ENCODE results near the gene ABCC11.

Gene ABCC11

GRCh38 chr16:48217708-48218107 is 29.6 kb downstream of the ABCC11 start:
- H4K91ac ChIP-seq (ENCODE audit: low read depth, low read length, poor library complexity) = no peak overlapping the region
- H2BK5ac ChIP-seq (ENCODE audit: low read length) = no peak overlapping the region
- WGBS, 2 donors (ENCODE audit: extremely low coverage in 2 of 2, insufficient read length in 2 of 2, insufficient replicate concordance in 1 of 2) = no CpG with 5 or more reads among the region's 2 CpGs

GRCh38 chr16:48215738-48216137 is 31.6 kb downstream of the ABCC11 start:
- Histone ChIP-seq H3K4me3 (ENCODE audit: low read length in 2 of 2) (no peak overlapping the region), H3K14ac (ENCODE audit: low read length) (no peak overlapping the region), H2AFZ (ENCODE audit: low read length) (no peak overlapping the region), H2BK120ac (ENCODE audit: low read depth, low read length) (no peak overlapping the region), H3K9me3 (replicated peaks in 1 of 2; ENCODE audit: control insufficient read depth in 2 of 2, insufficient read depth in 1 of 2, low read depth in 1 of 2, low read length in 2 of 2) (no peaks in the 10 kb centered on the region), H3K18ac (ENCODE audit: low read length) (no peak overlapping the region), H3K4ac (ENCODE audit: low read length) (no peak overlapping the region), H3K27me3 (ENCODE audit: control insufficient read depth in 3 of 3, insufficient read depth in 3 of 3, low read depth in 1 of 3, low read length in 3 of 3) (peaks cover 0 to 9% (median 0%) of the 10 kb centered on the region in 3 experiments), H2AK5ac (ENCODE audit: low read depth, low read length) (no peak overlapping the region), H4K8ac (ENCODE audit: low read depth, low read length) (no peak overlapping the region), H3K4me1 (ENCODE audit: control insufficient read depth in 2 of 2, insufficient read depth in 1 of 2, low read depth in 1 of 2, low read length in 2 of 2) (no peaks in the 10 kb centered on the region), H2BK12ac (ENCODE audit: low read length) (no peak overlapping the region), H3K36me3 (replicated peaks in 1 of 2; ENCODE audit: control insufficient read depth in 2 of 2, insufficient read depth in 2 of 2, low read length in 2 of 2) (no peaks in the 10 kb centered on the region), H3K4me2 (ENCODE audit: insufficient read depth, low read length, poor library complexity, severe bottlenecking) (no peak overlapping the region), H3K27ac (replicated peaks; ENCODE audit: low read length) (no peak overlapping the region), H2BK15ac (ENCODE audit: low read length) (no peak overlapping the region), H3K79me1 (ENCODE audit: low read depth, low read length) (no peaks in the 10 kb centered on the region), H4K91ac (ENCODE audit: low read depth, low read length, poor library complexity) (no peak overlapping the region), H3K23ac (ENCODE audit: low read depth, low read length, poor library complexity) (no peak overlapping the region), H2BK5ac (ENCODE audit: low read length) (no peak overlapping the region), H3K9ac (ENCODE audit: low read depth, low read length, poor library complexity) (no peak overlapping the region)
- DNase-seq (ENCODE audit: low spot score) = no peak
- WGBS, 2 donors (ENCODE audit: extremely low coverage in 2 of 2, insufficient read length in 2 of 2, insufficient replicate concordance in 1 of 2) = no CpG with 5 or more reads among the region's 6 CpGs

More at GRCh38 chr16:48217708-48218107, 29.6 kb downstream of the ABCC11 start:
- no peak overlapping the region for H3K4me3 ChIP-seq (ENCODE audit: low read length in 2 of 2)
- H3K23ac ChIP-seq (ENCODE audit: low read depth, low read length, poor library complexity) = no peak overlapping the region
- peaks cover 0 to 7% (median 0%) of the 10 kb centered on the region in 3 experiments for H3K27me3 ChIP-seq (ENCODE audit: control insufficient read depth in 3 of 3, insufficient read depth in 3 of 3, low read depth in 1 of 3, low read length in 3 of 3)
- no peaks in the 10 kb centered on the region for H3K4me1 ChIP-seq (ENCODE audit: control insufficient read depth in 2 of 2, insufficient read depth in 1 of 2, low read depth in 1 of 2, low read length in 2 of 2)
- H3K9ac ChIP-seq (ENCODE audit: low read depth, low read length, poor library complexity) = no peak overlapping the region
- H2BK120ac ChIP-seq (ENCODE audit: low read depth, low read length) = no peak overlapping the region
- H3K79me1 ChIP-seq (ENCODE audit: low read depth, low read length) = no peaks in the 10 kb centered on the region
- H3K36me3 ChIP-seq (replicated peaks in 1 of 2; ENCODE audit: control insufficient read depth in 2 of 2, insufficient read depth in 2 of 2, low read length in 2 of 2) = no peaks in the 10 kb centered on the region
- no peak overlapping the region for H3K4ac ChIP-seq (ENCODE audit: low read length)
- H2BK15ac ChIP-seq (ENCODE audit: low read length) = no peak overlapping the region
- H3K9me3 ChIP-seq (replicated peaks in 1 of 2; ENCODE audit: control insufficient read depth in 2 of 2, insufficient read depth in 1 of 2, low read depth in 1 of 2, low read length in 2 of 2) = no peaks in the 10 kb centered on the region
- DNase-seq (ENCODE audit: low spot score) = no peak
- H3K14ac ChIP-seq (ENCODE audit: low read length) = no peak overlapping the region
- no peak overlapping the region for H2AFZ ChIP-seq (ENCODE audit: low read length)
- H2BK12ac ChIP-seq (ENCODE audit: low read length) = no peak overlapping the region
- no peak overlapping the region for H3K4me2 ChIP-seq (ENCODE audit: insufficient read depth, low read length, poor library complexity, severe bottlenecking)
- H3K18ac ChIP-seq (ENCODE audit: low read length) = no peak overlapping the region
- H4K8ac ChIP-seq (ENCODE audit: low read depth, low read length) = no peak overlapping the region
- no peak overlapping the region for H2AK5ac ChIP-seq (ENCODE audit: low read depth, low read length)
- no peak overlapping the region for H3K27ac ChIP-seq (replicated peaks; ENCODE audit: low read length)

GRCh38 chr16:48212033-48212432 is 35.3 kb downstream of the ABCC11 start:
- H3K4me3 ChIP-seq (ENCODE audit: low read length in 2 of 2) = no peak overlapping the region
- WGBS, 2 donors (ENCODE audit: extremely low coverage in 2 of 2, insufficient read length in 2 of 2, insufficient replicate concordance in 1 of 2) = no CpG with 5 or more reads among the region's 3 CpGs
- no peak overlapping the region for H2AFZ ChIP-seq (ENCODE audit: low read length)
- H4K91ac ChIP-seq (ENCODE audit: low read depth, low read length, poor library complexity) = no peak overlapping the region
- no peak overlapping the region for H2BK120ac ChIP-seq (ENCODE audit: low read depth, low read length)
- no peak overlapping the region for H3K4ac ChIP-seq (ENCODE audit: low read length)
- H3K14ac ChIP-seq (ENCODE audit: low read length) = no peak overlapping the region
- no peak for DNase-seq (ENCODE audit: low spot score)
- H3K27me3 ChIP-seq (ENCODE audit: control insufficient read depth in 3 of 3, insufficient read depth in 3 of 3, low read depth in 1 of 3, low read length in 3 of 3) = peaks cover 0 to 10% (median 0%) of the 10 kb centered on the region in 3 experiments
- no peak overlapping the region for H2BK12ac ChIP-seq (ENCODE audit: low read length)
- H3K23ac ChIP-seq (ENCODE audit: low read depth, low read length, poor library complexity) = no peak overlapping the region
- no peak overlapping the region for H2BK15ac ChIP-seq (ENCODE audit: low read length)
- no peak overlapping the region for H3K27ac ChIP-seq (replicated peaks; ENCODE audit: low read length)
- no peaks in the 10 kb centered on the region for H3K36me3 ChIP-seq (replicated peaks in 1 of 2; ENCODE audit: control insufficient read depth in 2 of 2, insufficient read depth in 2 of 2, low read length in 2 of 2)
- no peaks in the 10 kb centered on the region for H3K9me3 ChIP-seq (replicated peaks in 1 of 2; ENCODE audit: control insufficient read depth in 2 of 2, insufficient read depth in 1 of 2, low read depth in 1 of 2, low read length in 2 of 2)
- H3K4me2 ChIP-seq (ENCODE audit: insufficient read depth, low read length, poor library complexity, severe bottlenecking) = no peak overlapping the region
- H2BK5ac ChIP-seq (ENCODE audit: low read length) = no peak overlapping the region
- no peak overlapping the region for H4K8ac ChIP-seq (ENCODE audit: low read depth, low read length)
- H2AK5ac ChIP-seq (ENCODE audit: low read depth, low read length) = no peak overlapping the region
- no peak overlapping the region for H3K9ac ChIP-seq (ENCODE audit: low read depth, low read length, poor library complexity)
- H3K79me1 ChIP-seq (ENCODE audit: low read depth, low read length) = no peaks in the 10 kb centered on the region
- H3K4me1 ChIP-seq (ENCODE audit: control insufficient read depth in 2 of 2, insufficient read depth in 1 of 2, low read depth in 1 of 2, low read length in 2 of 2) = no peaks in the 10 kb centered on the region
- H3K18ac ChIP-seq (ENCODE audit: low read length) = no peak overlapping the region

GRCh38 chr16:48210747-48211146 is 36.6 kb downstream of the ABCC11 start:
- H3K27ac ChIP-seq (replicated peaks; ENCODE audit: low read length) = no peak overlapping the region
- H3K4me3 ChIP-seq (ENCODE audit: low read length in 2 of 2) = no peak overlapping the region
- no peak overlapping the region for H3K14ac ChIP-seq (ENCODE audit: low read length)
- no peak overlapping the region for H2BK12ac ChIP-seq (ENCODE audit: low read length)
- no peaks in the 10 kb centered on the region for H3K4me1 ChIP-seq (ENCODE audit: control insufficient read depth in 2 of 2, insufficient read depth in 1 of 2, low read depth in 1 of 2, low read length in 2 of 2)
- no peak overlapping the region for H4K91ac ChIP-seq (ENCODE audit: low read depth, low read length, poor library complexity)
- WGBS, 2 donors (ENCODE audit: extremely low coverage in 2 of 2, insufficient read length in 2 of 2, insufficient replicate concordance in 1 of 2) = no CpG with 5 or more reads among the region's 6 CpGs
- H3K79me1 ChIP-seq (ENCODE audit: low read depth, low read length) = no peaks in the 10 kb centered on the region
- H3K27me3 ChIP-seq (ENCODE audit: control insufficient read depth in 3 of 3, insufficient read depth in 3 of 3, low read depth in 1 of 3, low read length in 3 of 3) = peaks cover 0 to 10% (median 0%) of the 10 kb centered on the region in 3 experiments
- H2BK5ac ChIP-seq (ENCODE audit: low read length) = no peak overlapping the region
- DNase-seq (ENCODE audit: low spot score) = no peak
- H2BK15ac ChIP-seq (ENCODE audit: low read length) = no peak overlapping the region
- H3K18ac ChIP-seq (ENCODE audit: low read length) = no peak overlapping the region
- no peaks in the 10 kb centered on the region for H3K36me3 ChIP-seq (replicated peaks in 1 of 2; ENCODE audit: control insufficient read depth in 2 of 2, insufficient read depth in 2 of 2, low read length in 2 of 2)
- no peak overlapping the region for H4K8ac ChIP-seq (ENCODE audit: low read depth, low read length)
- H2BK120ac ChIP-seq (ENCODE audit: low read depth, low read length) = no peak overlapping the region
- no peak overlapping the region for H3K9ac ChIP-seq (ENCODE audit: low read depth, low read length, poor library complexity)
- H3K4ac ChIP-seq (ENCODE audit: low read length) = no peak overlapping the region
- no peak overlapping the region for H3K4me2 ChIP-seq (ENCODE audit: insufficient read depth, low read length, poor library complexity, severe bottlenecking)
- no peak overlapping the region for H2AFZ ChIP-seq (ENCODE audit: low read length)
- H2AK5ac ChIP-seq (ENCODE audit: low read depth, low read length) = no peak overlapping the region
- H3K9me3 ChIP-seq (replicated peaks in 1 of 2; ENCODE audit: control insufficient read depth in 2 of 2, insufficient read depth in 1 of 2, low read depth in 1 of 2, low read length in 2 of 2) = no peaks in the 10 kb centered on the region
- no peak overlapping the region for H3K23ac ChIP-seq (ENCODE audit: low read depth, low read length, poor library complexity)
